Measurements from ENCODE around the gene RPL35. TPM values are rescaled to one million over a fixed set of nuclear protein-coding genes. Genes with fewer than 3 reads are reported as not detected.

Gene RPL35
- 1,000 to 10,000 TPM; 1,125 to 3,077 (median 1,901) TPM for total RNA-seq

GRCh38 chr9:124861342-124862229, at the start of gene RPL35, which contains the start of gene ARPC5L:
Gene RPL35, minus strand, starts transcription at chr9:124861957. Its CDS starts 45 bp downstream, at chr9:124861912.
Gene ARPC5L, plus strand, starts transcription at chr9:124862130. Its CDS starts 7,161 bp downstream, at chr9:124869291.
- TF ChIP-seq CTCF (IDR thresholded peaks at IDR 0.05) (peak in 2 of 3 experiments; percentile 10 to 26), POLR2A (IDR thresholded peaks at IDR 0.05; ENCODE audit: low read depth) (peak; percentile 79), EP300 (IDR thresholded peaks at IDR 0.05) (no peak), POLR2AphosphoS5 (IDR thresholded peaks at IDR 0.05) (peak; percentile 96 to 98)
- peak; percentile 98 for DNase-seq (ENCODE audit: extremely low spot score)
- H3K27ac ChIP-seq (replicated peaks in 1 of 4) = peak within 1 kb of the TSS; percentile 84 to 89 (median 87)
- H3K27me3 ChIP-seq = no peaks in the 10 kb centered on the region
- peaks cover 35 to 44% (median 41%) of the 10 kb centered on the region in 4 donors for H3K36me3 ChIP-seq
- peak within 1 kb of the TSS; percentile 66 to 83 (median 72) for H3K4me3 ChIP-seq
- intact Hi-C loops (cut with DNase I) = loop anchor here (10.0 kb wide), 1 partner anchor 333 kb away; no protein-coding TSS in a partner anchor
- H3K9me3 ChIP-seq = no peaks in the 10 kb centered on the region
- peaks cover 24 to 41% (median 36%) of the 10 kb centered on the region in 4 donors for H3K4me1 ChIP-seq
- under 1% methylated on average over 31 of the region's 92 CpGs for WGBS

GRCh38 chr9:124908098-124908497, 46.3 kb upstream of the RPL35 start:
- TF ChIP-seq POLR2AphosphoS5 (IDR thresholded peaks at IDR 0.05) (no peak), EP300 (IDR thresholded peaks at IDR 0.05) (no peak), POLR2A (IDR thresholded peaks at IDR 0.05; ENCODE audit: low read depth) (no peak), CTCF (IDR thresholded peaks at IDR 0.05) (no peak)
- intact Hi-C loops (cut with DNase I) = no loop called here
- Histone ChIP-seq H3K27me3 (no peaks in the 10 kb centered on the region), H3K9me3 (no peaks in the 10 kb centered on the region), H3K4me1 (no peaks in the 10 kb centered on the region), H3K36me3 (peaks cover 15 to 92% (median 80%) of the 10 kb centered on the region in 4 donors), H3K27ac (replicated peaks in 1 of 4) (no peak overlapping the region), H3K4me3 (no peak overlapping the region)
- DNase-seq (ENCODE audit: extremely low spot score) = no peak
- WGBS = 67% methylated on average over 2 of the region's 2 CpGs

DNA sequence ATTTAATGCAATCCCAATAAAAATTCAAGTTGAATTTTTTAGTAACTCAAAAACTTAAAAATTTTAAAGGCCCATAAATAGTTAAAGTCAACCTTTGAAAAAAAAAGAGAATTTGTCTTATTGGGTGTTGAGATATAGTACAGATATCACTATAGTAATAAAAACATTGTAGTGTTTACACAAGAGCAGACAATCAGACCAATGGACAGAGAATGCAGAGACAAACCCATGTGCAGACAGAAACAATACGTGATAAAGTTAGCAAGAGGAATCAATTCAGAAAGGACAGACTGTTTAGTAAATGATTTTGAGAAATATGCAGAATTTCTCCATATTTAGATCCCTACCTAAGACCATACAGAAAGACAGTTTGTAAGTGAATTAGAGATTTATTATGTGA, 45.2 kb upstream of the RPL35 start:
- no peak overlapping the region for H3K4me3 ChIP-seq
- TF ChIP-seq EP300 (IDR thresholded peaks at IDR 0.05) = no peak
- TF ChIP-seq POLR2A (IDR thresholded peaks at IDR 0.05; ENCODE audit: low read depth) = no peak
- no peak for TF ChIP-seq POLR2AphosphoS5 (IDR thresholded peaks at IDR 0.05)
- no peak for TF ChIP-seq CTCF (IDR thresholded peaks at IDR 0.05)
- H3K9me3 ChIP-seq = no peaks in the 10 kb centered on the region
- H3K27ac ChIP-seq (replicated peaks in 1 of 4) = no peak overlapping the region
- no peak for DNase-seq (ENCODE audit: extremely low spot score)
- WGBS = 55% methylated on average over 1 of the region's 1 CpG
- no peaks in the 10 kb centered on the region for H3K27me3 ChIP-seq
- peaks cover 15 to 90% (median 77%) of the 10 kb centered on the region in 4 donors for H3K36me3 ChIP-seq
- H3K4me1 ChIP-seq = no peaks in the 10 kb centered on the region
- intact Hi-C loops (cut with DNase I) = no loop called here

DNA sequence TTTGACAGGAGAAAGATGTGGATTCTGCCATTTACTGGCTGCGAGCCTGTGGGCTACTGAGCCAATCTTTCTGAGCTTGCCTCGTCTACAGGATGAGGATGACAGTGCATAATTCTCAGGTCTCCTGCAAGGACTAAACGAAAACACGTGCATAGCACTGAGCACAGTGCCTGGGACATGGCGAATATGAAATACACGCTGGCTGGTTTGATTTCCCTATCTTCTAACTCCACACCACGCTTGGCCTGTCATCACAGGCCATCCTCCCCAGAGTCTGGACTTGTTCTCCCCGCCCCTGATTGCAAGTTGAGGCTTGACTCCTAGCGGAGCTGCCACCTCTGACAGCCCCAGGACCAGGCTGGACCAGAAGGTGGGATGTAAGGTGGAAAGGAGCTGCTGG, 38.1 kb upstream of the RPL35 start:
- Histone ChIP-seq H3K27ac (replicated peaks in 1 of 4) (no peak overlapping the region), H3K27me3 (no peaks in the 10 kb centered on the region), H3K4me1 (no peaks in the 10 kb centered on the region), H3K36me3 (peaks cover 45 to 92% (median 65%) of the 10 kb centered on the region in 4 donors), H3K9me3 (no peaks in the 10 kb centered on the region), H3K4me3 (no peak overlapping the region)
- WGBS = 91% methylated on average over 9 of the region's 9 CpGs
- TF ChIP-seq POLR2AphosphoS5 (IDR thresholded peaks at IDR 0.05) (no peak), POLR2A (IDR thresholded peaks at IDR 0.05; ENCODE audit: low read depth) (no peak), CTCF (IDR thresholded peaks at IDR 0.05) (no peak), EP300 (IDR thresholded peaks at IDR 0.05) (no peak)
- intact Hi-C loops (cut with DNase I) = no loop called here
- no peak for DNase-seq (ENCODE audit: extremely low spot score)
